RWPE2 (cell line): ENCODE data around the gene ZFP57.

Experiments
- ATAC-seq: fragments of 200-7000 bp; cut with Tn5 transposase; 3 replicates; pipeline ENCODE4 v1.9.1; 2021; ENCODE audit warnings: low read depth
- DNase-seq: peaks from one replicate; pipeline ENCODE4 v3.0.0-alpha.2; 2020; ENCODE audit warnings: low spot score
- H3K27ac ChIP-seq: fragments of 450-650 bp; 2 replicates; pipeline ENCODE4 v1.5.1; 2017; ENCODE audit warnings: mild to moderate bottlenecking; ENCODE audit not compliant: poor library complexity, severe bottlenecking
- H3K27me3 ChIP-seq: fragments of 250-450 bp; sonication (Bioruptor Pico); 2 replicates; pipeline ENCODE4 v1.5.1; 2021; ENCODE audit warnings: mild to moderate bottlenecking, moderate library complexity; ENCODE audit not compliant: insufficient read depth, poor library complexity, severe bottlenecking
- H3K36me3 ChIP-seq: fragments of 250-450 bp; sonication (Bioruptor Pico); 2 replicates; pipeline ENCODE4 v1.5.1; 2020; ENCODE audit warnings: low read depth, mild to moderate bottlenecking, moderate library complexity
- H3K4me1 ChIP-seq: fragments of 250-450 bp; sonication (Bioruptor Pico); 2 replicates; pipeline ENCODE4 v1.5.1; 2021; ENCODE audit warnings: mild to moderate bottlenecking, moderate library complexity; ENCODE audit not compliant: insufficient read depth, poor library complexity, severe bottlenecking
- H3K4me3 ChIP-seq: fragments of 250-450 bp; sonication (Bioruptor Pico); 2 replicates; pipeline ENCODE4 v1.5.1; 2021; ENCODE audit warnings: mild to moderate bottlenecking, moderate library complexity; ENCODE audit not compliant: severe bottlenecking
- H3K9me3 ChIP-seq: fragments of 250-450 bp; sonication (Bioruptor Pico); 2 replicates; pipeline ENCODE4 v1.5.1; 2021; ENCODE audit warnings: mild to moderate bottlenecking, moderate library complexity; ENCODE audit not compliant: severe bottlenecking
- CTCF ChIP-seq: fragments of 450-650 bp; IDR thresholded peaks from one replicate; pipeline ENCODE4 v1.5.1; 2017; ENCODE audit warnings: mild to moderate bottlenecking, moderate library complexity; ENCODE audit not compliant: poor library complexity, severe bottlenecking

Gene ZFP57

DNA sequence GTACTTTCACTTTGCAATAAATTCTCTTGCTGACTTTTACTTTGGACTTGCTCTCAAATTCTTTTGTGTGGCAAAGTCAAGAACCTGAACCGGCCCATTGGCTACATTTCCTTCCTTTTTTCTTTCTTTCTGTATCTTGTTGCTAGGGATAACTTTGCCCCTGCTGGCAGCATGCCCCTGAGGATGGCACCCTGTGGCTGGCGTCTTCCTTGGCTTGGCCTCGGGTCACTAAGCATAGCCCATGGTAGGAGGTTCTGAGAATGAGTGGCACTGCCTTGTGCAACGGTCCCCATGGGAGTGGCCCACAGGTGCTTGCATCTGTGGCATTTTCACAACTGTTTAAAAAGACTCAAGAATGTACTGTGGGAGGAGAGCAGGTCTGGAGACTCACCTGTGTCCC is 28.2 kb upstream of the ZFP57 start:
- H3K4me1 ChIP-seq = no peaks in the 10 kb centered on the region
- no peaks in the 10 kb centered on the region for H3K36me3 ChIP-seq
- ATAC-seq = no peak
- no peaks in the 10 kb centered on the region for H3K9me3 ChIP-seq
- H3K27ac ChIP-seq = no peak overlapping the region
- DNase-seq = no peak
- H3K4me3 ChIP-seq = no peak overlapping the region
- no peaks in the 10 kb centered on the region for H3K27me3 ChIP-seq
- TF ChIP-seq CTCF = no peak

DNA sequence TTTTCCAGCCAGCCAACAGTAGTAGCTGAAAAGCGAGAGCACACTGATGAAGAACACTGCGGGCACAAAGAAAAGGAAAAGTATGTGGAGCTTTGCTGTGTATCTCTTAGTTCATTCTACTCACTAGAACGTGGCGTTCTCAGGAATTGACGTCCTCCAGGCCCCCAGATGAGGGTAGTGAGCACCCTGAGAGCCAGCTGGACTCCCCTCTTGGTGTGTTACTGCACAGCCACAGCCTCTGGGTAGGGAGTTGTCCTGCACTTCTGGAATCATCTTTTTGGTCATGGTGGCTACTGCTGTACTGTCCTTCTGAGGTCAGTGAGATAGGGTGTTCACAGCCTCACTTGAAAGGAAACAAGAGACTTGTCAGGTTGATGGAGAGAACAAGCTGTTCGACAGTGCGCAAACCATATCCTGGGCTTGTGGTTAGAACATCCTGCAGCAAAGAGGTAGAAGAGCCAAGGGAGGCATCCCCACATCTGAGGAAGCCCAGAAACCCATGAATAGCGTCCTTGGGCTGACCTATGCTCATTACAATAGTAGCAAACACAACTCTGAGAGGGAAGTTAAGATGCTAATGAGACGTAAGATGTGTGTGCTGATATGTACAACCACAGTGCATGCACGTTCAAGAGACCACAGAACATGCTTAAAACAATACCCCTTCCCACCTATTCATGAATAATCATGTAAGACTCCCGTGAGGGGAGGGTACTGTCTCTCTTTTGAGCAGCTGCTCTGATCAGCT is 27.7 kb upstream of the ZFP57 start:
- Histone ChIP-seq H3K4me3 (no peak overlapping the region), H3K27ac (no peak overlapping the region), H3K4me1 (no peaks in the 10 kb centered on the region), H3K9me3 (no peaks in the 10 kb centered on the region), H3K27me3 (no peaks in the 10 kb centered on the region), H3K36me3 (no peaks in the 10 kb centered on the region)
- ATAC-seq (no peak), DNase-seq (no peak)
- no peak for TF ChIP-seq CTCF

- Histone ChIP-seq H3K4me1 (no peaks in the 10 kb centered on the region), H3K27me3 (no peaks in the 10 kb centered on the region), H3K9me3 (no peaks in the 10 kb centered on the region), H3K4me3 (no peak overlapping the region), H3K27ac (no peak overlapping the region), H3K36me3 (no peaks in the 10 kb centered on the region)
- ATAC-seq (peak; percentile 69), DNase-seq (no peak)
- TF ChIP-seq CTCF = peak; percentile 80
These were observed 24.7 kb upstream of the ZFP57 start for GRCh38 chr6:29705389-29706231.

GRCh38 chr6:29702519-29703103 is 21.7 kb upstream of the ZFP57 start:
- peak; percentile 86 for ATAC-seq
- Histone ChIP-seq H3K27ac (no peak overlapping the region), H3K27me3 (no peaks in the 10 kb centered on the region), H3K4me3 (no peak overlapping the region), H3K9me3 (no peaks in the 10 kb centered on the region), H3K4me1 (no peaks in the 10 kb centered on the region), H3K36me3 (no peaks in the 10 kb centered on the region)
- peak; percentile 84 for TF ChIP-seq CTCF
- DNase-seq = no peak
